NT2/D1 (cell line): ENCODE results near the gene RRBP1.

Source experiments
- SUZ12 ChIP-seq: IDR thresholded peaks from 2 replicates; pipeline ENCODE4 v1.6.1; 2011; ENCODE audit not compliant: insufficient read length, insufficient read depth; ENCODE audit errors: extremely low read depth
- ZNF274 ChIP-seq: IDR thresholded peaks from 2 replicates; pipeline ENCODE4 v1.6.1; 2011; ENCODE audit warnings: mild to moderate bottlenecking, low read depth, low read length

DNA sequence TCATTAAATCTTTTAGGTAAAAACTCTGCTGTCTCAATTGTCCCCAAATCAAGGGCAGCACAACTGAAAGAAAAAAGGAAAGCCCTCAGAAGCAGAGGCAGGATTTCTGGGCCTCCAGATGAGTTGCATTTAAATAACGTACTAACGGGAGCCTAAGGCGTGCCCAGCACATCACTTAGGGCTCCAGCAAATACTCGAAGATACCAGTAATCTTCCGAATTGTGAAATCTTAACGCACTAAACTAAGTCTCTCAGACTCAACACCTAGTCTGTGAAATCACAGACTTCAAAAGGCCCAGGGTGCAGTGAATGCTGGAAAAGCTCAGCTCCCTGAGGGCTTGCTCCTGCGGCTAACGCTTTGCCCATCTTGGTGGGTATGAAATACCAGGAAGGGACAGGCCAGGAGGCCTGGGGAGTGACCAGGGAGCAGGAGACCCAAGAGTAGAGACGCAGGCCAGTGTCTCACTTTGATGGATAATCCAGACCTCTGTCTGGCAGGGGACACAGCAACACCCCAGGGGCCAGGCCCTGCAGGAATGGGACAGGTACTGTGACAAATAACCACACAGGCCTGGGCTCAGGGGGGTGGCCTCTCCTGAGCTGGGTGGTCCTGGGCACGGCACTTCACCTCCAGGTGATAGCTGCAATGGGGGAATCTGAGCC lies 36.4 kb downstream of the RRBP1 start:
- TF ChIP-seq SUZ12 (no peak), ZNF274 (no peak)
